HG03460 (cell line): Measurements from ENCODE around the gene NSMF.
A peak's percentile ranks its signal among the peaks of the same experiment; 100 is the strongest.
"Not testable (repeated sequence)": the region's sequence is repeated elsewhere in the genome, so short reads cannot be mapped to it uniquely, and the experiment has no call there.

ENCODE experiments used
- ATAC-seq: cut with Tn5 transposase; IDR thresholded peaks from one replicate; pipeline ENCODE4 v1.9.1; 2021; ENCODE audit not compliant: unreplicated experiment

The NSMF gene

GRCh38 chr9:137459601-137460362 lies 648 bp upstream of the NSMF start:
- no peak for ATAC-seq

DNA sequence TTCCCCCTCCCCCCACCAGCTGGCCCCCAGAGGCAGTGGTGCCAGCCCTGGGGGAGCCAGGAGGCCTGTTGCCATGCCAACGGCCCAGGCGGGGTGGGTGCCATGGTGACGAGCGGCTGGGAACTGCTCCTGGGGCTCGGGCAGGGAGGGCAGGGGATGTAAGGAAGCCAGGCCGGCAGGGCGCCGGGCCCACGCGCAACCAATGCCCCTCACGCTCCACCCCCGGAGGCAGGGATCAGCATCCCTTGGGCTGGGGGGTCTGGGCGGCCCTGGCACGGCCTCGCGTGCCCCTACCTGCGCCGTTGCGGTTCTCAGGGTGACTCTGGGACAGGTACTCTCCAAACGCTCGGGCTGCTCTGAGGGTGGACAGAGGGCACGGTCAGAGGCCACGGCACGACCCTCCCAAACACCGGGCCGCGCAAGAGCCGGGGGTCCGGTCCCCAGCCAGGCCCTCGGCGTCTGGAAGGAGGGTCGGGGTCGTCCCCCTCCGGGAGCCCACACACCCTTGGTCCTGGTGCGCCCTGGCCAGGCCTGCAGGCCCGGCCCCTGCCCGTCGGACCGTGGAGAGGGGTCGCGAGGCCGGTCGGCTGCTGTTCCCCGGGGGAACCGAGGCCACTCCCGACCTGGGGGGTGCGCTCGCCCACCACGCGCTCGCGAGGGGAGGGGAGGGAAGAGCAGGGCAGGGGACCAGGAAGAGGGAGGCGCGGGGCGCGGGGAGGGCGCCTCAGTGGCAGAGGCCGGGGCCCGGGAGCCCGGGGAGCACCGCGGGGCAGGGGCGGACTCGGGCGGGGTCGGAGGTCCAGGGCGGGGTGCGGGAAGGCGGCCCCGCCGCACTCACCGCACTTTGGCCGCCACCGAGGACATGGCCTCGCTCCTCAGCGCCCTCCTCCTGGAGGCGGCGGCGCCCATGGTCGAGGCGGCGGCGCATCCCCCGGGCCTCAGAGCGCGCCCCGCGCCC lies 661 bp downstream of the NSMF start:
- ATAC-seq: peak; percentile 18

- ATAC-seq: no peak
Observed at GRCh38 chr9:137457406-137458193, 1.5 kb downstream of the NSMF start.

DNA sequence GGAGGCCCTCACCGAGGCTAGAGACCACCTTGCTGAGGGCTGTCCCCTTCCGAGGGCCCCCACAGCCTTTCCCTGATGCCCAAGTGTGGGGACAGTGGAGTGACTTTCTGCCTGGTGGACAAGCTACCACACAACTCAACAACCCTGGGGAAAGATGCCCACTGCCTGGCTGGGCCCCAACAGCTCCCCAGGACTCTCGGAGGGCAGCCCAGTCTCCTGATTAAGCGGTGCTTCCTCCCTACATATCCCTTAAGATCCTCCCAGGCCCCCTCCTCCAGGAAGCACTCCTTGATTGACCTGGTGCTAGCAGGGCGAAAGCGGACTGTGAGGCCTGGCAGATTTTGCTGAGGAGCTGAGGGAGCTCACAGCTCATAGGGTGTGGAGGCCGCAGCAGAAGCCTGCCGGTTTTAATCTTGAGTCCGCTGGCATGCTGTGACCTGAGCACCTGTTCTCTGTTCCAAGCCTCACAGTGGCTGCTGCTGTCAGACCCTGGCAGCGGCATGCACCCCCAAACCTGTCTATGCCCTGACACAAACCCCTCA lies 2.2 kb downstream of the NSMF start:
- ATAC-seq: no peak

DNA sequence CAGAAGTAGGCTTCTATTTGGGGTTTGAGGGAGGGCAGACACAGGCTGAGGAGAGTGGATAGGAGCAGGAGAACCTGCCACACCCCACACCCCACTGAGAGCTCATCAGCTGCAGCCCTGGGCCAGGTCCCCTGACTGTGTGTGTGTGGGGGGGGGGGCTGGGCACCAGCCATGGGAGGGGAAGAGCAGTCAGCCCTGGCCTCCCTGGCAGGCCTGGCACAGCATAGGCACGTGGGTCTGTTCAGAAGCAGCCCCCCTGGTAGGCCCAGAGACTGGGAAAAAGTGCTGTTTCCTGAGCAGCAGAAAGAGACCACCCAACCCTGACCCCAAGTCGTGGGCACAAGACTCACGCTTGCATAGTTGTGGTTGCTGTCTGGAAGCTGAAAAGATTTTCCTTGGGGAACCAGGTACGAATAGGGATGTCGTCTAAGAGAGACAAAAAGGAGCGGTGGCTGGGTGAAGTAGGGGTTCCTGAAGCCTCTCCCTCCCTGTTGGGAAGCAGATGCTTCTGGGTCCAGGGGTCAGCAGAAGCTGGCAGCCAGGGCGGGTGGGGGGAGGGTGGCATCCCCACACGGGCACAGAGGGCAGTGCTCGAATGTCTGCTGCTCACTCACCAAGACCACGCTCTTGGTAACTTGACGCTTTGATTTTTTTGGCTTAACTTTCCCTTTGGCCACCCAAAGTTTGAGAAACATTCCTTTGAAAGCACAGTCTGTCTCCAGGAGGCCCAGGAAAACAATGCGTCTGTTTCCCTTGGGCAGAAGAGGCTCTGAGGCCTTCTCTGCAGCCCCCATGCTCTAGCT lies 2.9 kb downstream of the NSMF start:
- ATAC-seq: no peak

- ATAC-seq: no peak
Observed at GRCh38 chr9:137455359-137455991, 3.7 kb downstream of the NSMF start.

DNA sequence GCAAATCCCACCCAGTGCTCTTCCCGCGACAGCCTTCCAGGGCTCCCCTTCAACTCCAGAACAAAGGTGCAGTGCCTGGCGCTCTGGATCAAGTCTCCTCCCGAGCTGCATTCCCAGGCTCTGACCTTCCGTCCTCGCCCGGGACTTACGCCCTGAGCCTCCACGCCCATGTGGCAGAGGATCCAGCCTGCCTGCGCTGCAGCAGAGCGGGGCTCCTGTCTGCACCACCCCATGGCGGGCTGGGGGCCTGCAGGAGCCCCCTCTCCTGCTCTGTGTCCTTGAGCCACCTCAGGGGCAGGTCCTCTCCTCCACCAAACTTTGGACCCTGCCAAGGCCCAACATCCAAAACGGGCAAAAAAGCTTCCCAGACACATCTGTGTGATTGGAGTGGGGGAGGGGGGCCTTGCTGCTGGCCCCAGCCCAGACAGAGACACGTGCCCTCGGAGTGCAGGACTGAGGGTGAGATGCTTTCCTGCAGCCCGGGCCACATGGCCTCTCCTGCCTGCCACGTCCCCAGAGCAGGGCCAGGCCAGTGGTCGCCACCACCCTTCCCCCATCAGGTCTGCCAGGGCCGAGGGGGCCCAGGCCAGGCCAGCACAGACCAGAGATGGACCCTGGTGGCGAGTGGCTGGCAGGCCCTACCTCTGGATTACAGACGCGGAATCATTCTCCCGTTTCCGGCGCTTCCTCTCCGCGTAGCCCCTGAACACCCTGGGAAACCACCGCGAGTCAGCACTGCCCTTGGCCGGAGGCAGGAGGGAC lies 4.4 kb downstream of the NSMF start:
- no peak for ATAC-seq

DNA sequence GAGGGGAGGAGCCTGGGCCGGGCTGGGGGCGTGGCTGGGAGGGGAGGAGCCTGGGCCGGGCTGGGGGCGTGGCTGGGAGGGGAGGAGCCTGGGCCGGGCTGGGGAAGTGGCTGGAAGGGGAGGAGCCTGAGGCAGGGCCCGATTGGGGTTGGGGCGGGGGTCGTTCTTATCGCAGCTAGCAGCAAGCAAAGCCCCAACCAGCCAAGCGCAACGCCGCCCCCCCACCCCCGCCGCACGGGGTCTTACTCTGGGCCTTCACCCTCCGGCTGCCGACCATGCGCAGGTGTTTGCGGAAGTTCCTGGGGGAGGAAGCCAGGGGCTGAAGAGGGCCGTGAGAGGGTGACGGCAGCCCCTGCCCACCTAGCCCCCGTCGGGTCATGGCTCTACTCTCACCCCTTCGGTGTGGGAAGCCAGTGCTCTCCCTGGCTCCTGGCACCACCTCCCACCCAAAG lies 5.0 kb downstream of the NSMF start:
- ATAC-seq: no peak

DNA sequence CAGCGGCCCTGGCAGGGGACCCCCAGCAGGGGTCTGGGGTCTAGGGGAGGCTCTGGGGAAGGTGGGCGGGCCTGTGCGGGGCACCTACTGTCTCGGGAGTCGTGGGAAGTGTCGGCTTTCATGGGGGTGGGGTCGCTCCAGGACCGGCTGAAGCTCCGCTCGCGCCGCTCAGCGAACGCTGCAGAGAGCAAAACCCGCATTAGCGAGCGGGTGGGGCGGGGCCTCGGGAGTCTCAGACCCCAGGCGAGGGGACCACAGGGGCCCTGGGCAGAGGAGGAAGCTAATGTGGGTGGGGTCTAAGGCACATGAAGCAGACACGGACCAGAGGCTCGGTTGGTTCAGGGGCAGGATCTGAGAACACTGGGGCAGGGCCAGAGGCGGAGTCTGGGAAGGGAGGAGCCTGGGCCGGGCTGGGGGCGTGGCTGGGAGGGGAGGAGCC lies 5.5 kb downstream of the NSMF start:
- ATAC-seq: peak; percentile 59

GRCh38 chr9:137452761-137453642 lies 6.1 kb downstream of the NSMF start:
- ATAC-seq: no peak

DNA sequence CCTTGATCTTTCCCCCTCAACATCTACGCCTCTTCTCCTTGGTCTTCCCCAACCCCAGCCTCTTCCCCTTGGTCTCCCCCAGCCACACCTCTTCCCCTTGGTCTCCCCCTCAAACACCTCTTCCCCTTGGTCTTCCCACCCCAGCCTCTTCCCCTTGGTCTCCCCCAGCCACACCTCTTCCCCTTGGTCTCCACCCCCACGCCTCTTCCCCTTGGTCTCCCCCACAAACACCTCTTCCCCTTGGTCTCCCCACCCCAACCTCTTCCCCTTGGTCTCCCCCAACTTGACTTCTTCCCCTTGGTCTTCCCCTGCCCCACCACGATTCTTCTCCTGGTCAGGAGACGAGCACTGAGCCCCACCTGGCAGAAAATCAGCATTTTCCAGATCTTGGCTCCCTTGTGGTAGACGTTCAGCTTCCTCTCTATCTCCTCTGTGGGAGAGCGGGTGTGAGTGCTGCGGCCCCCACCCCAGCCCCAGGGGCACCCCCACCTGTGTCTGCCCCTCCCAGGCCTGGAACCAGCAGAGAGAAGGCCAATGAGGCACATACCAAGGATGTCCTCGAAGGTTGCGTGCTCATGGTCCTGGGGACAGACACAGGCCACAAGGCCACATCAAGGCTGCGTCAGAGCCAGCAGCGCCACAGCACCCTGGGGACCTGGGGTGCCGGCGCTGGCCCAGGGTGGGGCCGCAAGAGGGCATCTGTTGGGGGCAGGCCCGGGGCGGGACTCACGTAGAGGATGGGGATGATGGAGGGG lies 7.0 kb downstream of the NSMF start:
- no peak for ATAC-seq

GRCh38 chr9:137451264-137452005 lies 7.7 kb downstream of the NSMF start:
- ATAC-seq: not testable (repeated sequence)

DNA sequence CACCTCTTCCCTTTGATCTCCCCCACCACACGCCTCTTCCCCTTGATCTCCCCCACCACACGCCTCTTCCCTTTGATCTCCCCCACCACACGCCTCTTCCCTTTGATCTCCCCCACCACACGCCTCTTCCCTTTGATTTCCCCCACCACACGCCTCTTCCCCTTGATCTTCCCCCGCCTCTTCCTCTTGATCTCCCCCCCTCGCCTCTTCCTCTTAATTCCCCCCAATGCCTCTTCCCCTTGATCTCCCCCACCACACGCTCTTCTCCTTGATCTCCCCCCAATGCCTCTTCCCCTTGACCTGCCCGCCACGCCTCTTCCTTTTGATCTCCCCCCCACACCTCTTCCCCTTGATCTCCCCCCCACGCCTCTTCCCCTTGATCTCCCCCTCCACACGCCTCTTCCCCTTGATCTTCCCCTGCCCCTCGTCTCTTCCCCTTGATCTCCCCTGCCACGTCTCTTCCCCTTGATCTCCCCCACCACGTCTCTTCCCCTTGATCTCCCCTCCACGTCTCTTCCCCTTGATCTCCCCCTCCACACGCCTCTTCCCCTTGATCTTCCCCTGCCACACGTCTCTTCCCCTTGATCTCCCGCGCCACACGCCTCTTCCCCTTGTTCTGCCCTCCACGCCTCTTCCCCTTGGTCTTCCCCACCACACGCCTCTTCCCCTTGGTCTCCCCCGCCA lies 8.5 kb downstream of the NSMF start:
- not testable (repeated sequence) for ATAC-seq

- no peak for ATAC-seq
Observed at GRCh38 chr9:137449931-137450538, 9.1 kb downstream of the NSMF start.

DNA sequence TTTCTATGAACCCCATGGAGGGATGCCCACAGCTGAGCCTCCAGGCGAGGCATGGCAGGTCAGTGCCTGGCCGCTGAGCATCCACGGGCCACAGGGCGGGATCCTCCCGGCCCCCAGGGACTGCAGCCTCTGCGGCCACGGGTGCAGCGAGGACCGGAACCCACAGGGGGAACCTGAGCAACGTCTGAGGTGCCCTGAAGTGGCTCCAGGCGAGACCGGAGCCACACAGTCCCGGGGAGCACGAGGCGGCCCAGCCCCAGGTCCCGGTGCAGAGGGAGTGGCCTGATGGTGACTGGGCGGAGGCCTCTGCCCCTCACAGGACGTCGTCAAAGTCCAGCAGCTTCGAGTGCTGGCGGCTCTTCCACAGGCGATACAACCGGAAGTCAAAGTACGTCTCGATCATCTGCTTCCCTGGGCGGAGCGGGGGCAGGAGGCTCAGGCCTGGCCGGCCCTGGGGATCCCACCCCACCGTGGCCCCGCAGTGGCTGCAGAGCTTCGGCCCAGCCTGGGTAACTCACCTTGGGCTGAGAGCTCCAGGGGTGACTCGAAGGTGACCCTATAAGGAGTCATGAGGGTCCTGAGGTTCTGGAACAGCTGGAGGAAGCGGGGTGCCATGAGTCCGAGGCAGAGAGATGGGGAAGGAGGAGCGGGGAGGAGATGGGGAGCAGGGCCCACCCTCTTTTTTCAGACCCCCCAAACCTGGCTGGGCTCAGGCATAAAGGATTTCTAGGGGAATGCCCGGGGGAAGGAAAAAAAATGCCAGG lies 9.9 kb downstream of the NSMF start:
- ATAC-seq: no peak
